Progenitor cell of endocrine pancreas (in vitro differentiated cells): ENCODE data around the gene ACBD6. TPM values are rescaled to one million over a fixed set of nuclear protein-coding genes. Genes with fewer than 3 reads are reported as not detected.
A peak's percentile ranks its signal among the peaks of the same experiment; 100 is the strongest.

Experiments used
- DNase-seq: peaks from one replicate; pipeline ENCODE4 v3.0.0; 2021; ENCODE audit warnings: low spot score; ENCODE audit not compliant: unreplicated experiment
- H3K27ac Mint-ChIP-seq: 2 replicates; pipeline ENCODE4 v1.8.0; 2021; ENCODE audit warnings: mild to moderate bottlenecking, moderate library complexity, mixed read lengths
- H3K27me3 Mint-ChIP-seq: 2 replicates; pipeline ENCODE4 v1.8.0; 2021; ENCODE audit warnings: mixed read lengths
- H3K36me3 Mint-ChIP-seq: 2 replicates; pipeline ENCODE4 v1.8.0; 2022; ENCODE audit warnings: mixed read lengths; ENCODE audit not compliant: insufficient read depth
- H3K4me1 Mint-ChIP-seq: 2 replicates; pipeline ENCODE4 v1.8.0; 2021; ENCODE audit warnings: low read depth, mixed read lengths
- H3K4me3 Mint-ChIP-seq: 2 replicates; pipeline ENCODE4 v1.8.0; 2021; ENCODE audit warnings: low read depth, mild to moderate bottlenecking, moderate library complexity, mixed read lengths
- H3K9me3 Mint-ChIP-seq: 2 replicates; pipeline ENCODE4 v1.8.0; 2021; ENCODE audit warnings: low read depth, mixed read lengths
- total RNA-seq: library from RNA; stranded (reverse); gene quantifications from 2 replicates; pipeline ENCODE4 v1.2.1, GENCODE V29; 2021
- TF ChIP-seq, protein P1 (sequence below): fragments of 200-600 bp; sonication (generic); IDR thresholded peaks from one replicate; pipeline ENCODE4 v1.5.0; 2021; ENCODE audit warnings: antibody characterized with exemption, mild to moderate bottlenecking; ENCODE audit not compliant: unreplicated experiment

The ACBD6 gene
- total RNA-seq, 1 donor from 2014 or later = 54.2 TPM

- no peak for DNase-seq
- Mint-ChIP-seq H3K4me1 (peaks cover 13% of the 10 kb centered on the region), H3K36me3 (peaks cover 15% of the 10 kb centered on the region), H3K4me3 (no peak overlapping the region), H3K27me3 (no peaks in the 10 kb centered on the region), H3K27ac (no peak overlapping the region), H3K9me3 (no peaks in the 10 kb centered on the region)
- TF ChIP-seq, protein P1, sequence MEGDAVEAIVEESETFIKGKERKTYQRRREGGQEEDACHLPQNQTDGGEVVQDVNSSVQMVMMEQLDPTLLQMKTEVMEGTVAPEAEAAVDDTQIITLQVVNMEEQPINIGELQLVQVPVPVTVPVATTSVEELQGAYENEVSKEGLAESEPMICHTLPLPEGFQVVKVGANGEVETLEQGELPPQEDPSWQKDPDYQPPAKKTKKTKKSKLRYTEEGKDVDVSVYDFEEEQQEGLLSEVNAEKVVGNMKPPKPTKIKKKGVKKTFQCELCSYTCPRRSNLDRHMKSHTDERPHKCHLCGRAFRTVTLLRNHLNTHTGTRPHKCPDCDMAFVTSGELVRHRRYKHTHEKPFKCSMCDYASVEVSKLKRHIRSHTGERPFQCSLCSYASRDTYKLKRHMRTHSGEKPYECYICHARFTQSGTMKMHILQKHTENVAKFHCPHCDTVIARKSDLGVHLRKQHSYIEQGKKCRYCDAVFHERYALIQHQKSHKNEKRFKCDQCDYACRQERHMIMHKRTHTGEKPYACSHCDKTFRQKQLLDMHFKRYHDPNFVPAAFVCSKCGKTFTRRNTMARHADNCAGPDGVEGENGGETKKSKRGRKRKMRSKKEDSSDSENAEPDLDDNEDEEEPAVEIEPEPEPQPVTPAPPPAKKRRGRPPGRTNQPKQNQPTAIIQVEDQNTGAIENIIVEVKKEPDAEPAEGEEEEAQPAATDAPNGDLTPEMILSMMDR = no peak
Observed at GRCh38 chr1:180489313-180489712, 13.1 kb downstream of the ACBD6 start.

DNA sequence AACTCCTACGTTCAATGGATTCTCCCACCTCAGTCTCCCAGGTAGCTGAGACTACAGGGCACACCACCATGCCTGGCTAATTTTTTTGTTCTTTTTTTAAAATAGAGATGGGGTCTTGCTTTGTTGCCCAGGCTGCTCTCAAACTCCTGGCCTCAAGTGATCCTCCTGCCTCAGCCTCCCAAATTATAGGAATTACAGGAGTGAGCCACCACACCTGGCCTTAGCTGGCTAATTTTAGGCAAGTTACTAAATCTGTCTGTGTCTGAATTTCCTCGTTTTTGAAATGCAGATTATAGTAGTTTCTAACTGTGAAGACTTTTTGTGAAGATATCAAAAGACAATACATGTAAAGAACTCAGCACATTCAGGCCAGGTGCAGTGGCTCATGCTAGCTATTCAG is 13.7 kb downstream of the ACBD6 start:
- Mint-ChIP-seq H3K27me3 (no peaks in the 10 kb centered on the region), H3K9me3 (no peaks in the 10 kb centered on the region), H3K36me3 (peaks cover 16% of the 10 kb centered on the region), H3K4me1 (peaks cover 13% of the 10 kb centered on the region), H3K4me3 (no peak overlapping the region), H3K27ac (no peak overlapping the region)
- TF ChIP-seq, protein P1 = no peak
- DNase-seq = no peak

- Mint-ChIP-seq H3K27me3 (no peaks in the 10 kb centered on the region), H3K4me3 (no peak overlapping the region), H3K36me3 (peaks cover 10% of the 10 kb centered on the region), H3K27ac (no peak overlapping the region), H3K9me3 (no peaks in the 10 kb centered on the region), H3K4me1 (peaks cover 16% of the 10 kb centered on the region)
- TF ChIP-seq, protein P1 = peak; percentile 33
- no peak for DNase-seq
Observed at GRCh38 chr1:180486092-180486491, 16.3 kb downstream of the ACBD6 start.

- TF ChIP-seq, protein P1 = no peak
- Mint-ChIP-seq H3K27me3 (no peaks in the 10 kb centered on the region), H3K9me3 (no peaks in the 10 kb centered on the region), H3K27ac (no peak overlapping the region), H3K4me1 (peaks cover 16% of the 10 kb centered on the region), H3K4me3 (no peak overlapping the region), H3K36me3 (peaks cover 10% of the 10 kb centered on the region)
- DNase-seq = no peak
Observed at GRCh38 chr1:180484490-180484889, 17.9 kb downstream of the ACBD6 start.

GRCh38 chr1:180482425-180483275 is 19.7 kb downstream of the ACBD6 start:
- H3K4me1 Mint-ChIP-seq = peaks cover 12% of the 10 kb centered on the region
- DNase-seq = no peak
- H3K4me3 Mint-ChIP-seq = no peak overlapping the region
- peaks cover 7% of the 10 kb centered on the region for H3K9me3 Mint-ChIP-seq
- H3K27ac Mint-ChIP-seq = no peak overlapping the region
- TF ChIP-seq, protein P1 = peak; percentile 78
- H3K27me3 Mint-ChIP-seq = no peaks in the 10 kb centered on the region
- peaks cover 15% of the 10 kb centered on the region for H3K36me3 Mint-ChIP-seq
